Vagina (tissue), 2 donors: ENCODE results near the gene SH3BP5. TPM values are rescaled to one million over a fixed set of nuclear protein-coding genes. Genes with fewer than 3 reads are reported as not detected.

ENCODE experiments used
- DNase-seq, 2 donors: peaks; one replicate each; pipeline ENCODE4 v3.0.0-alpha.2; 2017; ENCODE audit errors: extremely low spot score in 2 of 2
- H3K27ac ChIP-seq: fragments of 200-600 bp; sonication (generic); one replicate; pipeline ENCODE4 v1.5.1; 2019
- H3K27me3 ChIP-seq: fragments of 200-600 bp; sonication (generic); one replicate; pipeline ENCODE4 v1.5.1; 2019
- H3K36me3 ChIP-seq, 2 donors: fragments of 200-600 bp; sonication (generic); one replicate each; pipeline ENCODE4 v1.5.1; 2017 to 2019
- H3K4me1 ChIP-seq: fragments of 200-600 bp; sonication (generic); one replicate; pipeline ENCODE4 v1.5.1; 2019
- H3K4me3 ChIP-seq, 2 donors: fragments of 200-600 bp; sonication (generic); 1 replicate in 1 of 2; 2 replicates in 1 of 2; pipeline ENCODE4 v1.5.1; 2016 to 2019
- H3K9me3 ChIP-seq: fragments of 200-600 bp; sonication (generic); one replicate; pipeline ENCODE4 v1.5.1; 2019
- POLR2A ChIP-seq, 2 donors: fragments of 450-650 bp; IDR thresholded peaks; one replicate each; pipeline ENCODE4 v1.6.1; 2017; ENCODE audit warnings: antibody characterized with exemption in 2 of 2, mild to moderate bottlenecking in 2 of 2, moderate library complexity in 2 of 2
- POLR2AphosphoS5 ChIP-seq, 2 donors: sonication (generic); formaldehyde crosslinking; IDR thresholded peaks; one replicate each; pipeline ENCODE4 v1.9.0; 2017; ENCODE audit warnings: antibody characterized with exemption in 2 of 2, mild to moderate bottlenecking in 2 of 2, low read depth in 1 of 2; ENCODE audit not compliant: insufficient read depth in 1 of 2
- intact Hi-C: fragments of 100-400 bp; cut with DNase I; formaldehyde crosslinking; loops from one replicate; pipeline ENCODE4 v1.15.1; 2023
- total RNA-seq: library from RNA; depleted of rRNA; stranded (reverse); fragments of >200 nt; gene quantifications from one replicate; pipeline ENCODE4 v1.2.3, GENCODE V29; 2016
- TF ChIP-seq, protein P1 (sequence below), 3 experiments: fragments of 450-650 bp in 2 of 3; fragments of 200-600 bp in 1 of 3; sonication (generic) in 1 of 3; IDR thresholded peaks; one replicate each; pipeline ENCODE4 v1.5.1; 2017 to 2019; ENCODE audit warnings: antibody characterized with exemption in 3 of 3, mild to moderate bottlenecking in 2 of 3, moderate library complexity in 2 of 3

Gene SH3BP5
- total RNA-seq, 1 donor from 2014 or later = 78.6 TPM

GRCh38 chr3:15325228-15325627 is 7.2 kb downstream of the SH3BP5 start:
- Histone ChIP-seq H3K36me3 (no peaks in the 10 kb centered on the region), H3K4me3 (no peak overlapping the region), H3K27ac (peak overlapping the region; percentile 95), H3K9me3 (no peaks in the 10 kb centered on the region), H3K27me3 (no peaks in the 10 kb centered on the region), H3K4me1 (peaks cover 91% of the 10 kb centered on the region)
- DNase-seq = no peak
- intact Hi-C loops = loop anchor here (5.0 kb wide), 1 partner anchor 33 kb away; no protein-coding TSS in a partner anchor
- no peak for TF ChIP-seq POLR2AphosphoS5 (IDR thresholded peaks at IDR 0.05; ENCODE audit: insufficient read depth in 1 of 2, low read depth in 1 of 2)
- TF ChIP-seq, protein P1, sequence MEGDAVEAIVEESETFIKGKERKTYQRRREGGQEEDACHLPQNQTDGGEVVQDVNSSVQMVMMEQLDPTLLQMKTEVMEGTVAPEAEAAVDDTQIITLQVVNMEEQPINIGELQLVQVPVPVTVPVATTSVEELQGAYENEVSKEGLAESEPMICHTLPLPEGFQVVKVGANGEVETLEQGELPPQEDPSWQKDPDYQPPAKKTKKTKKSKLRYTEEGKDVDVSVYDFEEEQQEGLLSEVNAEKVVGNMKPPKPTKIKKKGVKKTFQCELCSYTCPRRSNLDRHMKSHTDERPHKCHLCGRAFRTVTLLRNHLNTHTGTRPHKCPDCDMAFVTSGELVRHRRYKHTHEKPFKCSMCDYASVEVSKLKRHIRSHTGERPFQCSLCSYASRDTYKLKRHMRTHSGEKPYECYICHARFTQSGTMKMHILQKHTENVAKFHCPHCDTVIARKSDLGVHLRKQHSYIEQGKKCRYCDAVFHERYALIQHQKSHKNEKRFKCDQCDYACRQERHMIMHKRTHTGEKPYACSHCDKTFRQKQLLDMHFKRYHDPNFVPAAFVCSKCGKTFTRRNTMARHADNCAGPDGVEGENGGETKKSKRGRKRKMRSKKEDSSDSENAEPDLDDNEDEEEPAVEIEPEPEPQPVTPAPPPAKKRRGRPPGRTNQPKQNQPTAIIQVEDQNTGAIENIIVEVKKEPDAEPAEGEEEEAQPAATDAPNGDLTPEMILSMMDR (IDR thresholded peaks at IDR 0.05) = no peak

GRCh38 chr3:15324379-15324808 is 8.0 kb downstream of the SH3BP5 start:
- no peaks in the 10 kb centered on the region for H3K27me3 ChIP-seq
- H3K9me3 ChIP-seq = no peaks in the 10 kb centered on the region
- TF ChIP-seq POLR2AphosphoS5 (IDR thresholded peaks at IDR 0.05; ENCODE audit: insufficient read depth in 1 of 2, low read depth in 1 of 2) = no peak
- TF ChIP-seq, protein P1 (IDR thresholded peaks at IDR 0.05) = no peak
- TF ChIP-seq POLR2A (IDR thresholded peaks at IDR 0.05) = no peak
- no peak overlapping the region for H3K4me3 ChIP-seq
- peak overlapping the region; percentile 95 for H3K27ac ChIP-seq
- peaks cover 92% of the 10 kb centered on the region for H3K4me1 ChIP-seq
- intact Hi-C loops = no loop called here
- DNase-seq = no peak
- H3K36me3 ChIP-seq = no peaks in the 10 kb centered on the region

DNA sequence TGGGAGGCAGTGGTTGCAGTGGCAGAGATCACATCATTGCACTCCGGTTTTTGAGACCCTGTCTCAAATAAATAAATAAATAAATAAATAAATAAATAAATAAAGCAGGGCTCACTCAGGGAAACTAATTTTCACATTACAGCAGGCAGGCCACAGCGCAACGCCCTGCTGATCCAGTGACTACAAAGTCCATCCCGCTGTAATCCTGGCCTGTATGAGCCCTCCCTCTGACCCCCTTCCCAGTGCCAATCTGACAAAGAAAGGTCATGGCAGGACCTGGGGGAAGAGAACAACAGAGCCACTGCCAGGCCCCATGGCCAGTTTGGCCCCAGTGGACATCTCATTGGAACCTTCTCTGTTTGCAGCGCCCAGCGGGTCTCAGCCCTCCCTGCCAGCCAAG is 9.3 kb downstream of the SH3BP5 start:
- no peak for TF ChIP-seq POLR2AphosphoS5 (IDR thresholded peaks at IDR 0.05; ENCODE audit: insufficient read depth in 1 of 2, low read depth in 1 of 2)
- TF ChIP-seq, protein P1 (IDR thresholded peaks at IDR 0.05) = no peak
- TF ChIP-seq POLR2A (IDR thresholded peaks at IDR 0.05) = no peak
- peak overlapping the region; percentile 95 for H3K27ac ChIP-seq
- H3K27me3 ChIP-seq = no peaks in the 10 kb centered on the region
- H3K36me3 ChIP-seq = no peaks in the 10 kb centered on the region
- H3K9me3 ChIP-seq = no peaks in the 10 kb centered on the region
- DNase-seq = no peak
- H3K4me1 ChIP-seq = peaks cover 92% of the 10 kb centered on the region
- no peak overlapping the region for H3K4me3 ChIP-seq
- intact Hi-C loops = no loop called here

DNA sequence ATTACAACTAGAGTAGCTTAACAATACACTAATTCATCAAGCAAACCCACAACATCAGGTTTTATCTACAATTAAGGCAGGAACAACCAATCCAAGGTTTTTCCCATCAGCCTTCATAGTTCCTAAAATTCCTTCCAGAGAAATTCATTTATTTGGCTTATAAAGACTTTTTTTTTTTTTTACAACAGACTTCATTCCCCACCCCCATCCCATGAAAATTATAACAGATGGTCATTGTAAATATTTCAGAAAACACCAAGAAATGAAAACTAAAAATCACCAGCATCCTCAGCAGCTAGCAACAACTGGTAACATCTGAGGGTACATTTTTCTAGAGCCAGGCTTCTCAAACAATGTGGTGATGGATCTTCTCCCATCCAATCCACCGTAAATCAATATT is 11.0 kb downstream of the SH3BP5 start:
- no peak for DNase-seq
- H3K27ac ChIP-seq = peak overlapping the region; percentile 95
- H3K4me3 ChIP-seq = no peak overlapping the region
- H3K9me3 ChIP-seq = no peaks in the 10 kb centered on the region
- H3K4me1 ChIP-seq = peaks cover 88% of the 10 kb centered on the region
- no peaks in the 10 kb centered on the region for H3K36me3 ChIP-seq
- no peaks in the 10 kb centered on the region for H3K27me3 ChIP-seq
- no peak for TF ChIP-seq POLR2AphosphoS5 (IDR thresholded peaks at IDR 0.05; ENCODE audit: insufficient read depth in 1 of 2, low read depth in 1 of 2)
- TF ChIP-seq, protein P1 (IDR thresholded peaks at IDR 0.05) = no peak
- TF ChIP-seq POLR2A (IDR thresholded peaks at IDR 0.05) = no peak
- intact Hi-C loops = no loop called here

DNA sequence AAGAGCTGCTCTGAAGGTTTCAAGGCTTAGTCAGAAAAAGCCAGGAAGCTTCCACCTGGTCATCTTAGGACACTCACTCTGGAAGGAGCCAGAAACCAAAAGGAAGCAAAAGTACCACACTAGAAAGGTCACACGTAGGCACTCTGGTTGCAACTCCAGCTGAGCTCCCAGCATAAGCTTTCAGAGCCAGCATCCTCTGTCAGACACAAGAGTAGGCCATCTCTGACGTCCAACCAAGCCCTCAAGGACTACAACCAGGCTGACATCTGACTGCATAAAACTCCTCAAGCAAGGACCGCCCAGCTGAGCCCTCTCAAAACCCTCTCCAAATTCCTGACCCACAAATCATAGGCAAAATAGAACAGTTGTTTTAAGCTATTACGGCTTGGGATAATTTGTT is 12.8 kb downstream of the SH3BP5 start:
- TF ChIP-seq POLR2A (IDR thresholded peaks at IDR 0.05) (no peak), POLR2AphosphoS5 (IDR thresholded peaks at IDR 0.05; ENCODE audit: insufficient read depth in 1 of 2, low read depth in 1 of 2) (no peak)
- TF ChIP-seq, protein P1 (IDR thresholded peaks at IDR 0.05) = no peak
- no peaks in the 10 kb centered on the region for H3K27me3 ChIP-seq
- intact Hi-C loops = no loop called here
- no peaks in the 10 kb centered on the region for H3K36me3 ChIP-seq
- H3K4me3 ChIP-seq = no peak overlapping the region
- no peaks in the 10 kb centered on the region for H3K9me3 ChIP-seq
- no peak for DNase-seq
- H3K27ac ChIP-seq = peak overlapping the region; percentile 95
- peaks cover 82% of the 10 kb centered on the region for H3K4me1 ChIP-seq
